ENCODE measurements around the gene FRMPD1.

GRCh38 chr9:37622462-37622861, 28.3 kb upstream of the FRMPD1 start:
- no peak for TF ChIP-seq CTCF (IDR thresholded peaks at IDR 0.05)
- no peak for TF ChIP-seq ZFX (IDR thresholded peaks at IDR 0.05; ENCODE audit: borderline replicate concordance)

All from 22Rv1 (cell line).